Epithelial cell of esophagus (primary cell): ENCODE results near the gene RFX3.
A peak's percentile ranks its signal among the peaks of the same experiment; 100 is the strongest.

ENCODE experiments used
- DNase-seq: peaks from one replicate; pipeline ENCODE4 v3.0.0; 2010; ENCODE audit warnings: low read depth
- H3K4me3 ChIP-seq: 2 replicates; pipeline ENCODE4 v1.5.1; 2011; ENCODE audit warnings: mild to moderate bottlenecking, low read length, control low read depth
- TF ChIP-seq, protein P1 (sequence below): IDR thresholded peaks from 2 replicates; pipeline ENCODE4 v1.5.1; 2011; ENCODE audit warnings: low read depth, mild to moderate bottlenecking, low read length, control low read depth, inconsistent platforms; ENCODE audit not compliant: insufficient read depth; ENCODE audit errors: missing control alignments

RFX3 gene

DNA sequence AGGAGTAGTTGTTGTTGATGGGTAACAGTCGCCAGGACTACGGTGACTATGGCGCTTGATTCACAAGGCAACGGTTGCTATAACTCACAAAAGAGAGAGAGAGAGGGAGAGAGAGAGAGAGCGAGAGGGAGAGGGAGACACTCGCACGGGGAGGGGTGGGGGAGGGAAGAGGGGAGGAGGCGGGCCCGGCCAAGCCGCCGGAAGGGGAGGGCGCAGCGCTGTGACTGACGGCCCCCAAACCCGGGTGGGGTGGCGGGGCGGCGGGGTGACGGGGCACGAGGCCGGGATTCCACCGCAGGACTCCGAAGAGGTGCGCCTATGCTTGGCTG lies at the start of gene RFX3:
TSS of gene RFX3 (minus strand) at position 166 of the 329 bp plus-strand sequence. CDS start 130,413 bp downstream, outside the sequence.
- peak; percentile 96 for DNase-seq
- TF ChIP-seq, protein P1, sequence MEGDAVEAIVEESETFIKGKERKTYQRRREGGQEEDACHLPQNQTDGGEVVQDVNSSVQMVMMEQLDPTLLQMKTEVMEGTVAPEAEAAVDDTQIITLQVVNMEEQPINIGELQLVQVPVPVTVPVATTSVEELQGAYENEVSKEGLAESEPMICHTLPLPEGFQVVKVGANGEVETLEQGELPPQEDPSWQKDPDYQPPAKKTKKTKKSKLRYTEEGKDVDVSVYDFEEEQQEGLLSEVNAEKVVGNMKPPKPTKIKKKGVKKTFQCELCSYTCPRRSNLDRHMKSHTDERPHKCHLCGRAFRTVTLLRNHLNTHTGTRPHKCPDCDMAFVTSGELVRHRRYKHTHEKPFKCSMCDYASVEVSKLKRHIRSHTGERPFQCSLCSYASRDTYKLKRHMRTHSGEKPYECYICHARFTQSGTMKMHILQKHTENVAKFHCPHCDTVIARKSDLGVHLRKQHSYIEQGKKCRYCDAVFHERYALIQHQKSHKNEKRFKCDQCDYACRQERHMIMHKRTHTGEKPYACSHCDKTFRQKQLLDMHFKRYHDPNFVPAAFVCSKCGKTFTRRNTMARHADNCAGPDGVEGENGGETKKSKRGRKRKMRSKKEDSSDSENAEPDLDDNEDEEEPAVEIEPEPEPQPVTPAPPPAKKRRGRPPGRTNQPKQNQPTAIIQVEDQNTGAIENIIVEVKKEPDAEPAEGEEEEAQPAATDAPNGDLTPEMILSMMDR = no peak
- peak within 1 kb of the TSS; percentile 94 for H3K4me3 ChIP-seq

DNA sequence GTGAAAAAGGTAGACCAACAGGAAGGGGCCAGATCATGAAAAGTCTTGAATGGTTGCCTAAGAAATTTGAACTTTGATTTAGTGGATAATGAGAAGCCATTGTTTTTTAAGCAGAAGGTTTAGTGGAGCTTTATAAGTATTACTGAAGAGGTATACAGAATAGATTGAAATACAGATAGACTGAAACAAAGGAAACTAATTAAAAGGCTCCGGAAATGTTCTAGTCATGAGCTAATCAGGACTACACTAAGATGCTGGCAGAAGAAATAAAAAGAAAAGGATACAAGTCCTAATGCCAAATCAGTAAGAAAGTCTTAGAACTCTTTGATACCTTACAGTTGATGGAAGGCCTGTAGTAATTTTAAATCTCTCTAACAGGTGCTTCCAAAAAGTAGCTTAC lies 45.7 kb upstream of the RFX3 start:
- no peak for DNase-seq
- TF ChIP-seq, protein P1 = no peak
- H3K4me3 ChIP-seq = no peak overlapping the region

DNA sequence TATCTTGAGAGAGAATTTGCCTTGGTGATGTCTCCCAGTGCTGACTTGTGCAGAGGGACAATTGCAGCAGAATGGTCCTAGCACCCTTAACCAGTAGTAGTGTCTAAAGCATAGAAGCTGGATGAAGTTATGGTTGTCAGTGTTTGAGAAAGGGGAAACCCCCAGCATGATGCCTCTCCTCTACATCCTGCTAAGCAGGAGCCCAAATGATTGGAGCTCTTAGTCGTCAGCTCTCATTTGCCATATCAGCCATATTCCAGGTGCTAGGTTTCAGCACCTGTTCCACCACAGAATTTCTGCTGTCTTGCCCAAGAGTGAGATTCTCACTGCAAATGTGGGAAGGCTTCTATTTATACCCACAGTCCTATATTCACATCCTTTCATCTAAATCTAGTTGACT lies 43.7 kb upstream of the RFX3 start:
- TF ChIP-seq, protein P1 = no peak
- DNase-seq = no peak
- no peak overlapping the region for H3K4me3 ChIP-seq

DNA sequence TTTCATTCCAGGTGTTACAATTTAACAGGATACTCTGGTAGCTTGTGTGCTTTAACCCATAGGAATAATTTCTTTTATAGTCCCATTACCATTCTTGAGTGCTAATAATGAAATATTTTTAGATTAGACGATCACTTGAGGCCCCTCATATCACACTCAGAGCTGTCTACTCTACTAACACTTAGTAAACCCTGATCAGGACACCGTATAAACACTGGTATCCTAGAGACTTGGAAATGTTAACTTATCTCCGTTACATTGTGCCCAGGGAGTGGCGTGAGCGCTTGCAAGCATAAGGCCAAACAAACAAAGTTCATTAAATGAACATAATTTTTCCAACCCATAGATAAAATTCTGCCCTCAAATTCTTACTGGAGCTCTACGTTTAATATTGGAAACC lies 42.2 kb upstream of the RFX3 start:
- H3K4me3 ChIP-seq = no peak overlapping the region
- no peak for DNase-seq
- TF ChIP-seq, protein P1 = no peak

DNA sequence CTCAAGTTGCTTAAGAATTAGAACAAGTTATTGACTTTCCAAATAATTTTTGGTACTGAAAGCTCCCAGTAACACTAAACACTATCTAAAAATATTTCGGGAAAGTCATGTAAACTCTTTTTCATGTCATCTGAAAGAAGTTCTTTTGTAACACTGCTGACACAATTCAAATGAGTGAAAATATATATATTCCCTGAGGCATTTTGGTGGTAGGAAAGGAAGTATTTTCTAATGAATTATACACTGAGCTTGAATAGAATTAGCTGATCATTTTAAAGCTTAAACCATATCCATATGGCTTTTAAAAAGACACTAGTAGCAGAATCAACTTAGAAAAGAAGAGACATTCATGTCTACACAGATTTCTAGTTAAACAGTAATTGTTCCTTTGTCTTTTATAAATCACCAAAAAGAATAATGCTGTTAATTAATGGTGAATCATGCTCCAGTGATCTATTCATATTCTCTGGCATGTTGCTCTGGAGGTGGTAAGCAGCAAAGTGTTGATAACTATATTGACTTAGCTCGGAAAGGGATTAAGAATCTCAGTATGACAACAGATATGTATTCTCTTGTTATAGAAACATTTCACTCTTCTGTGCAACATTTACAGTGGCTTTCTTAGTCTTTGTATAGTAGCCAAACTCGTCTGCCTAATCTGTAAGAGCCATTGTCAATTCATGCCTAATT lies 27.4 kb upstream of the RFX3 start:
- DNase-seq = peak; percentile 58
- no peak overlapping the region for H3K4me3 ChIP-seq
- TF ChIP-seq, protein P1 = no peak

DNA sequence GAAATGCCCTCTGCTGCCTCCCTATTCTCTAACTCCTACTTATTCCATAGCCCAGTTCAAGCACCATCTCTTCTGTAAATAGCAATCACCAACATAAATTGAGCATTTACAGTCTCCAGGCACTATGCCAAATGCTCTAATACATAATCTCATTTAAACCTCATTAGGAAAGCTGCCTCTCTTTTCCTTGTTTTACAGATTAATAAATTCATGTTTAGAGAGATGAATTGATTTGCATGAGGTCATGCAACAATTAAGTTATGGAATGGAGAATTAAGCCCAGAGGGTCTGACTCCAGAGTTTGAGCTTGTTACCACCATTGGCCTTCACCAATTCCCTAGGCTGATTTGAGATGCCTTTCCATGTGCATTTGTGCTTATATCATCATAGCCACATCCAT lies 23.4 kb upstream of the RFX3 start:
- DNase-seq = no peak
- H3K4me3 ChIP-seq = no peak overlapping the region
- TF ChIP-seq, protein P1 = no peak

DNA sequence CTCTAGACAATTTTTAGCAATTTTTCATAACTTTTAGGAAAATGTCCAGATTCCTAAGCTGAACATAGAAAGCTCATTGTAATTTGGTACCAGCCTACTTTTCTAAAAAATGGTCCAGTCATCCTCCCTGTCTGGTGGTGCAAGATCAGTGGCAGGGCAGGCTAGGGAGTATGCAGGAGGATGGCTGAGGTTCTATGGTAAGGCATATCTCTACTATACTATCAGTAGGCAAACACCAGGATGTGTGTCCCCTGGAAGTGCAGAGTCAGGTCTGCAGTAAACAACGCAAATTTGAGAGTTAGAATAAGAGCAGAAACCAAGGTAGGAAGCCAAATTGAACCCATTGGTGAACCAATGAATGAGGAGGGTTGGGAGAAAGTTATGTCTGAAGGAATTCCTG lies 22.8 kb upstream of the RFX3 start:
- TF ChIP-seq, protein P1 = no peak
- no peak overlapping the region for H3K4me3 ChIP-seq
- DNase-seq = no peak
